CD4-positive, alpha-beta T cell treated with Interleukin-6 at 100 ng/mL for 8 hours (primary cell): ENCODE results near the gene PDE3B.
"Not testable (repeated sequence)": the region's sequence is repeated elsewhere in the genome, so short reads cannot be mapped to it uniquely, and the experiment has no call there.

Source experiments
- DNase-seq: peaks from one replicate; pipeline ENCODE4 v3.0.0-alpha.2; 2020; ENCODE audit warnings: mixed read lengths, low spot score

The PDE3B gene

DNA sequence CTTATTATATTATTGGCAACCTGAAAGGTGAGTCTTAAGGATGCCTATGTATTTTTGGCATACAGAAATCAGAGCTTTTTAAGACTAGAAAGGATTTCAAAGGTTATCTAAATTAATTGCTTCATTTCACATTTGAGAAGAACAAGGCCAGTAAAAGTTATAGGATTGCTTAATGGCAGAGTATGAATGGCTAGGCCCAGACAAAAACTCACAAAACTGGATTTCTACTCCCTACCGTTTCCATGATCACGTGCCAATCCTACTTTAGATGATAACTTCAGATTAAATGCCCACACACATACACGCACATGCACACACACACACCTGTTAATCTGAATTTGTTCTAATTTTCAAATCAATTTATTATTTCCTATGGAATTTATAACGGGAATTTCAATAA is 1.8 kb upstream of the PDE3B start:
- DNase-seq = no peak

- DNase-seq = no peak
Measured at GRCh38 chr11:14642453-14642852, 1.2 kb upstream of the PDE3B start.

DNA sequence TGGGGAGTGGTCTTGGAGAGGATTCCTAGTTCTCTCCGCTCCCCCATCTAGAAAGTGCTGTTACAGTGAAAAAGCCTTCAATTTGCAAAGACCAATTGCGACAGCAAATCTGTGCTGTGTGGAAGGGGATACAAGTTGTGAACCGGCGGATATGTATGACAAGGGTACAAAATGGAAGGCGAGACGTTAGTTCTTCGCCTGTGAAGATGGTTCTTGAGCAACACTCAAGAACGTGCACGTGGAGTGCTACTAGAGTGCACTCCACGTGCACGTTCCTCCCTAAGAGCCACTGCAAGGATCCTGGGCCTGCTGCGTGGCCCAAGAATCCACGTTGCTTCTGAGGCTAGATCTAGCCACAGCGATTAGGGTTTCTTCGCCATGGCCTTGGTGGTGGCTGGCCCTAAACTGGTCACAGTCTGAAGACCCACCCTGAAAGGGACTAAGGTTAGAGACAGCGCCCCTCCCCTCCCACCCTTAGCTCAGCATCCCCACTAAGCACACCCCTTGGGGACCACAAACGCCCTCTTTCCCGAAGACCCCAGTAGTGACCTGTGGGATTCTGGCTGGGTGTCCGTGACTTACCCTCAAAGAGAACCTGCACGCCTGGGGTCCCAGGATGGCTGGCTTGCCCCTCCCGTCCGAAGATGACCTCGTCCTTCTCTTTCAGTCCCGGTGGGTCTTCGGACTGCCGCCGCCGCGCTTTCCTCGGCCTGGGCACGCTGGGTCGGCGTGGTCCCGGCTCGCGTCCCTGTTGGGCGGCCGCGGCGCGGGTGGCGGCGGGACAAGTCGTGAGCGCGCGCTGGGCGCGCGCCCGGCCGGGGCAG is 519 bp upstream of the PDE3B start:
- no peak for DNase-seq

GRCh38 chr11:14644226-14645014 is 816 bp downstream of the PDE3B start:
- peak; percentile 50 for DNase-seq

DNA sequence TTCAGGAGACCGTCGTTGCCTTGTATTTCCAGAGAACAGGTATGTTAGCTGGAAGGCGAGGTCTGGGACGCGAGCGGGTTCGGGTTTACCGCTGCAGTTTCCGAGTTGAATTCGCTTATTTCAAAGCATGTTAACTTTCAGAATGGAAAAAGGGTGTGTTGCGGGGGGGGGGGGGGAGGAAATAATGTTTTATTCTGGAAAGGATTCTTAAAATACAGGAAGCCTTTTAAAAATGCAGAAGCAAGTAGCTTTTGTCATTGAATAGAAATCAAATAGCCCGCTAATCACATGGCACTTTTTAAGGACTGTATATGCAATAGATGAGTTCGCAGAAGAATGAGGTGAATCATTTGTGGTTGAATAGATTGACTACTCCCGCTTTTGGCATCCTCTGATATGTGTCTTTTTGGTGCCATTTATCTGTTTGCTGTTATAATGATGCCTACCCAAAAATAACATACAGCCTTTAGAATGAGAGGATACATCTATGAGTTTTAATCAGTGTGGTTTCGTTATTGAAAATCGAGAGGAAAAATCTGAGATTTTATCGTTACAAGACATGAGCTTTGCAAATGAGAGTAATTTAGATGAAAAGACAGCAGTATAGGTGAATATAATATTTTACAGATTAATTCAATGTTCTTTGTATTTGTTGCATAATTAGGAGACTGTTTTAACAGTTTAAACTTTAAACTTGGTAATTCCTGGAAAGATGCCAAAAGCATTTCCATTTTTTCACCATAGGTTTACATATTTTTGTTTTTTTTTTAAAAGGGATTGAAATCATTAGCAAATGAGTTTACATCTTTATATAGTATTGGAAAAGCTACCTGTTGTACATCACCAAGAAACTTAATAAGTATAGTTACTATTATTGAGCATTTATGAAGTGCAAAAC is 1.7 kb downstream of the PDE3B start:
- peak; percentile 47 for DNase-seq

GRCh38 chr11:14645985-14646900 is 2.6 kb downstream of the PDE3B start:
- no peak for DNase-seq

DNA sequence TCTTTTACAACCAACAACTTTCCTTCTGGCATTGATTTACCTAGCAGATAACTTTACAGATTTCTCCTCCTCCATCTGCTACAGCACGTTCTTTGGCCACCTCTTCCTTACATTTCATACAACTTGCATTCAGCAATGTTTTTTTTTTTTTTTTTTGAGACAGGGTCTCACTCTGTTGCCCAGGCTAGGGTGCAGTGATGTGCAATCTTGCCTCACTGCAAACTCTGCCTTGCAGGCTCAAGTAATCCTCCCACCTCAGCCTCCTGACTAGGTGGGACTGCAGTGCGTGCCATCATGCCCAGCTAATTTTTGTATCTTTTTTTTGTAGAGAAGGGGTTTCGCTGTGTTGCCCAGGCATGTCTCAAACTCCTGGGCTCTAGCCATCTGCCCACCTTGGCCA is 6.5 kb downstream of the PDE3B start:
- no peak for DNase-seq

DNA sequence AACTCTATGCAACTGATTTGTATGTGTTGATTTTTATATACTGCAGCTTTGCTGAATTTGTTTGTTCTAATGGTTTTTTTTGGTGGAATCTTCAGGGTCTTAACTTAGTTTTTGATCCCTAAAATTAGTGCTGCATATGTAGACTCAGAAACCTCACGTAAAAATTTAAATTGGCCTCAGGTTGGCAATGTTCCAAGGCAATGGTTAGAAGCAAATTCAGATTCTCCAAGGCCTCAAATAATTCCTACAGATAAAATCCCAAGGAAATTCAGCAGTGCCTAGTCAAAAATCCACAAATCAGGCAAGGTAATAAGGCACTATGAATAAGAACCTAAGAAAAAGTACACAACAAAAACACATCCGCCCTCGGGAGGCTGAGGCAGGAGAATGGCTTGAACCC is 9.5 kb downstream of the PDE3B start:
- no peak for DNase-seq

DNA sequence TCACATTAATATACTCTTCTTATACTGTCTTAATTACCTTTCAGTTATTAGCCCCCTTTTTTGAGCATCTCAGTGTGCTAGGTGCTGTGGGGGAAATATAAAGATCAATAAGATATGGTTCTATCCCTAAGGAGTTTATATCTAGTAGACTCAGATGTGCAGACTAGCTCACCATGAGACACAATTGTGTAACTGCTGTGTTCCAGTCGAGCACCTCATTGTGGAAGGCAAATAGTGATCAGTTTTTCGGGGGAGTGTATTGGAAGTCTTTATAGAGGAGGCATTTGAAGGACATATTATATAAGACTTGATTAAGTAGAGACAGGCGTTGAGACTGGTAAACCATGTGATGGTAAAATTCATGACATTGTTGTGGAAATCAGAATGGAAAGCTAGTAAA is 11.8 kb downstream of the PDE3B start:
- no peak for DNase-seq

DNA sequence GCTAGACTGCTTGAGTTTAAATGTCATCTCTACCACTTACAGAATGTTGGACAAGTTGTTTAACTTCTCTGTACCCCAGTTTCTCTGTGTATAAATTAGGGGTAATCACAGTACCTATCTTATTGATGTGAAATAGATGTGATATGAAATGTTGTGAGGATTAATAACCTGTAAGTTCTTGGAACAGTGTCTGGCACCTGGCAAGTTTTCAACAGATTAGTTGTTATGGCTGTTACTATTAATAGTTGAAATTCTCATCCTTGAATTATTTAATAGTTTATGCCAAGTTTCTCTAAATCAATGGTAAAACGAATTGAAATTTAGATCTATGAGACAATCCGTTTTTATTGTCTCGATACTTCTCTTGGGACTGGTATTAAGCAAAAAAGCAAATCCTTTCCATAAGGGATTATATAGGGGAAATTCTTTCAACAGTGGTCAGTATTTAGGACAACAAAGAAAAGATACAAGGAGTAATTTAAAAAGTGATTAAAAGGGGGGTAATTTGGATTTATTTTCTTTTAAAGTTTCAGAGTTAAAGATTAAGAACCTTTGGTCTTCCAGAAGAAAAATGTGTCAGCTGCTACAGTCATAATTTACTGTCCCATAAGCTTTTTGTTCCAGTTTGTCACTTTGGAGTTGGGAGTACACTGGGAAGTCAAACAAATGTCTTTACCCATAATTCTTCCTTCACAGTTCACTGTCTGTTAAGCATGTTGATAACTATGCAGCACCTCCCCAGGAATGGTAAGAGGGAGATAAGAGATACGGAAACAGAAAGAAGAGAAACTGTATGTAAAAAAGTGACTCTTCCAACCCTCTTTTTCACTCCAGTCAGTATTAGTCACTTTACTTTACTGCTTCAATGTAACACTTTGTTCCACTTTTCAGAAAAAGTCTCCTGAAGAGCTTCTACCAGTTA is 13.2 kb downstream of the PDE3B start:
- DNase-seq = no peak

DNA sequence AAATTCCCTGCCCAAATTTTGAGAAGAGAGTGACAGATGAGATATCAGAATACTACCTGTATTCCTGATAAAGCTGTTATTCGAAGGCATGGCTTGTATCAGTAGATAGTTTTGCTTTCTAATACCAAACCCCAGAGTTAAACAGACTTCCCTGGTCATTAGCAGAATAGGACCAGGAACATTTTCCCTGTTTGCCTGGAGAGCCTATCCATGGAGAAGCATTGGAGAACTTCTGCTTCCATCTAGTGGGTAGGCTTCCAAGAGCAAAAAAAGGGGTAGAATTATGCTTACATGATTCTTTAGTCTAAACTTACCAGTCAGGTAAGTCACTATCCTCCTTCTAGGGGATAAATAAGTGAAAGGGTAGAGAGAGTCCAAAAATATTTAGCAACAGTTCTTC is 14.2 kb downstream of the PDE3B start:
- no peak for DNase-seq

DNA sequence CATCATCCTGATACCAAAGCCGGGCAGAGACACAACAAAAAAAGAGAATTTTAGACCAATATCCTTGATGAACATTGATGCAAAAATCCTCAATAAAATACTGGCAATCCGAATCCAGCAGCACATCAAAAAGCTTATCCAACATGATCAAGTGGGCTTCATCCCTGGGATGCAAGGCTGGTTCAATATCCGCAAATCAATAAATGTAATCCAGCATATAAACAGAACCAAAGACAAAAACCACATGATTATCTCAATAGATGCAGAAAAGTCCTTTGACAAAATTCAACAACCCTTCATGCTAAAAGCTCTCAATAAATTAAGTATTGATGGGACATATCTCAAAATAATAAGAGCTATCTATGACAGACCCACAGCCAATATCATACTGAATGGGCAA is 21.3 kb downstream of the PDE3B start:
- not testable (repeated sequence) for DNase-seq

DNA sequence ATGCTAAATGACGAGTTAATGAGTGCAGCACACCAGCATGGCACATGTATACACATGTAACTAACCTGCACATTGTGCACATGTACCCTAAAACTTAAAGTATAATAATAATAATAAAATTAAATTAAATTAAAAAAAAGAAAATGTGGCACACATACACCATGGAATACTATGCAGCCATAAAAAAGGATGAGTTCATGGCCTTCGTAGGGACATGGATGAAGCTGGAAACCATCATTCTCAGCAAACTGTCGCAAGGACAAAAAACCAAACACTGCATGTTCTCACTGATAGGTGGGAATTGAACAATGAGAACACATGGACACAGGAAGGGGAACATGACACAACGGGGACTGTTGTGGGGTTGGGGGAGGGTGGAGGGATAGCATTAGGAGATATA is 23.7 kb downstream of the PDE3B start:
- not testable (repeated sequence) for DNase-seq

DNA sequence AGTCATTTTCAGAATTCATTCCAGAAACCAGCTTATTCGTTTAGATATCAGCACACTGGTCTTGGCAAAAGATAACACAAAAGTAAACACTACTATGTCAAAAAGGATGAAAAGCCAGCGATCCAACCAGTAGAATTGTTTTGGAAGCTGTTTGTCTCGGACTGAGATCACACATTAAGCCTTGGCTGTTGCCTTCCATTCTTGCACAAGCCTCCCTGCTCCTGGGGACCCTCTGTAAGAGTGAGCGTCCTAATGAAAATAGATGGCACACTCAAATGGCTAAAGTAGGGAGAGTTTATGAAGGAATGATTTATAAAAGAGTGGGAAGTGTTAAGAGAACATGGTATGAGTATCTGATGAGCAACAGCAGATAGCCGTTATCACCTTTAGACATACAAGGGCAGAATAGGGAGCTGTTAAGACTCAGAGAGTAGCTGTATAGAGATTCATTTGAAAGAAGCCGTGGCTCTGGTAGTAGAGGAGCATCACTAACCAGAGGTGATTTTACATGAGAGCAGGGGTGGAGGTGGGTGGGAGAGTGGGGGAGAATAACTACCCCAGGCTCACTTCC is 25.2 kb downstream of the PDE3B start:
- DNase-seq = no peak

- DNase-seq = no peak
Measured at GRCh38 chr11:14669499-14669898, 25.9 kb downstream of the PDE3B start.

DNA sequence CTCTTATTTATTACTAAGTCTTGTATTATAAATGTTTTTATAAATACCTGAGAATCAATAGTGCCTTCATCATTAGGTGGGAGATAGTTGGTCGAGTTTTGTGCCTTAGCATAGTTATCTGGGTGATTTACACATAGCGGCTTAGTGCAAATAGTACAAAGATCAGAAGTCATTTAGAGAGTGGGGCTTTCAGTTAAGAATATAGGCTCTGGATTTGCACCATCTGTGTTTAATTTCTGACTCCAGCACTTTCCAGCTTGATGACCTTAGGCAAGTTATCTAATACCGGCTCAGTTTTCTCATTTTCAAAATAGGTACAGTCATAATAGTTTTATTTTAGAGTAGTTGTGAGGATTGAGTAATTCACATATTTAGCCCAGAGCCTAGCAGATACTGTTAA is 26.4 kb downstream of the PDE3B start:
- DNase-seq = no peak

- DNase-seq = no peak
Measured at GRCh38 chr11:14672635-14673034, 29.0 kb downstream of the PDE3B start.

GRCh38 chr11:14673421-14673820 is 29.8 kb downstream of the PDE3B start:
- DNase-seq = no peak

DNA sequence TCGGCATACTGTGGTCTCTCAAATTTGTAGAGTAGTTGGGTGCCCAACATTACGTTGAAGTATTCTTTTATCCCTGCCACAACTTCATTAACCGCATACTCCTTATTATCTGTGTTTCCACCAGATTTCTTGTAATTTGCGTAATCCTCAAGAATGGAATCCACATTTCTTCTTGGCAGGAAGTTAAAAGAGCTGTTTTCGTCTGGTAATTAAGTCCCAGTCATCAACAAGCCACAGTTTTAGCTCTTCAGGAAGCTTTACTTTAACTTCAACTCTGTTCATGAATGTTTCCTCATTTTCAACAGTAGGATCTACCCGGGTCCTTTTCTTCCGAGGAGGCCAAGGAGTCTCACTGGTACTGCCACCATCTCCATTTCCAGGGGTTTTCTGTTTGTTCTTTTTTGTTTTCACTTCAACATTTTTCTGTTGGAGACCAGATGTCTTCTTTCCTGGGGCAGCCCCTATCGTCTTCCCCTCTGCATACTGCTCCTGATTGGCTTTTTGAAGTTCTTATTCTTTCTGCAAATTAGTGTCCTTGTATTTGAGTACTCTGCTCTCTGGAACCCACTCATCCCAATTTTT is 30.3 kb downstream of the PDE3B start:
- DNase-seq = no peak
